ENCODE measurements around the gene SYT14.
"Not testable (repeated sequence)": the region's sequence is repeated elsewhere in the genome, so short reads cannot be mapped to it uniquely, and the experiment has no call there.

- not testable (repeated sequence) for TF ChIP-seq POLR2AphosphoS5 (IDR thresholded peaks at IDR 0.05); CTCF (IDR thresholded peaks at IDR 0.05; ENCODE audit: poor library complexity, severe bottlenecking); EZH2 (IDR thresholded peaks at IDR 0.05; ENCODE audit: borderline replicate concordance, insufficient read depth, low read length, poor library complexity, severe bottlenecking); EP300 (conservative IDR thresholded peaks at IDR 0.05; ENCODE audit: poor library complexity, severe bottlenecking); RAD21 (conservative IDR thresholded peaks at IDR 0.05); MXI1 (conservative IDR thresholded peaks at IDR 0.05; ENCODE audit: poor library complexity, severe bottlenecking); TAF1 (IDR thresholded peaks at IDR 0.05; ENCODE audit: low read depth); SMC3 (conservative IDR thresholded peaks at IDR 0.05; ENCODE audit: poor library complexity)
- TF ChIP-seq, protein P1, sequence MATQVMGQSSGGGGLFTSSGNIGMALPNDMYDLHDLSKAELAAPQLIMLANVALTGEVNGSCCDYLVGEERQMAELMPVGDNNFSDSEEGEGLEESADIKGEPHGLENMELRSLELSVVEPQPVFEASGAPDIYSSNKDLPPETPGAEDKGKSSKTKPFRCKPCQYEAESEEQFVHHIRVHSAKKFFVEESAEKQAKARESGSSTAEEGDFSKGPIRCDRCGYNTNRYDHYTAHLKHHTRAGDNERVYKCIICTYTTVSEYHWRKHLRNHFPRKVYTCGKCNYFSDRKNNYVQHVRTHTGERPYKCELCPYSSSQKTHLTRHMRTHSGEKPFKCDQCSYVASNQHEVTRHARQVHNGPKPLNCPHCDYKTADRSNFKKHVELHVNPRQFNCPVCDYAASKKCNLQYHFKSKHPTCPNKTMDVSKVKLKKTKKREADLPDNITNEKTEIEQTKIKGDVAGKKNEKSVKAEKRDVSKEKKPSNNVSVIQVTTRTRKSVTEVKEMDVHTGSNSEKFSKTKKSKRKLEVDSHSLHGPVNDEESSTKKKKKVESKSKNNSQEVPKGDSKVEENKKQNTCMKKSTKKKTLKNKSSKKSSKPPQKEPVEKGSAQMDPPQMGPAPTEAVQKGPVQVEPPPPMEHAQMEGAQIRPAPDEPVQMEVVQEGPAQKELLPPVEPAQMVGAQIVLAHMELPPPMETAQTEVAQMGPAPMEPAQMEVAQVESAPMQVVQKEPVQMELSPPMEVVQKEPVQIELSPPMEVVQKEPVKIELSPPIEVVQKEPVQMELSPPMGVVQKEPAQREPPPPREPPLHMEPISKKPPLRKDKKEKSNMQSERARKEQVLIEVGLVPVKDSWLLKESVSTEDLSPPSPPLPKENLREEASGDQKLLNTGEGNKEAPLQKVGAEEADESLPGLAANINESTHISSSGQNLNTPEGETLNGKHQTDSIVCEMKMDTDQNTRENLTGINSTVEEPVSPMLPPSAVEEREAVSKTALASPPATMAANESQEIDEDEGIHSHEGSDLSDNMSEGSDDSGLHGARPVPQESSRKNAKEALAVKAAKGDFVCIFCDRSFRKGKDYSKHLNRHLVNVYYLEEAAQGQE (IDR thresholded peaks at IDR 0.05; ENCODE audit: borderline replicate concordance): not testable (repeated sequence)
Observed at GRCh38 chr1:210196266-210196665, 258.2 kb downstream of the SYT14 start.

All from neural cell (in vitro differentiated cells).